Endothelial cell of umbilical vein (primary cell): ENCODE data around the gene PLEKHM2. TPM values are rescaled to one million over a fixed set of nuclear protein-coding genes. Genes with fewer than 3 reads are reported as not detected.

Experiments
- BruUV-seq: library from RNA; stranded (reverse); fragments of 400-500 nt; replicated peaks from 2 replicates; lab custom pipeline; 2021; lab: Mats Ljungman, UMichigan
- CTCF ChIA-PET: fragments of 300-600, 350-600 bp; sonication (Branson Sonifier 250); formaldehyde crosslinking; loops from one replicate; lab custom pipeline; 2021; ENCODE audit warnings: antibody characterized with exemption, inconsistent platforms; lab: Charles Lee
- POLR2A ChIA-PET: fragments of 300-600, 350-600 bp; sonication (Branson Sonifier 250); formaldehyde crosslinking; loops from one replicate; lab custom pipeline; 2021; ENCODE audit warnings: antibody characterized with exemption, inconsistent platforms; lab: Charles Lee
- DNase-seq: peaks from one replicate; pipeline ENCODE4 v3.0.0-alpha.2; 2011; ENCODE audit warnings: low read depth, low spot score
- FAIRE-seq: peaks from 2 replicates; lab custom pipeline; 2011; peaks lifted over from hg19 to GRCh38; lab: Jason Lieb, UNC
- H2AFZ ChIP-seq: 2 replicates; pipeline ENCODE4 v1.6.0; 2012; ENCODE audit warnings: low read depth, low read length, control low read depth, inconsistent platforms
- H3K27ac ChIP-seq: 2 replicates; pipeline ENCODE4 v1.5.1; 2011; ENCODE audit warnings: low read depth, mild to moderate bottlenecking, control low read depth, low read length, moderate library complexity; ENCODE audit not compliant: insufficient read depth
- H3K27me3 ChIP-seq, 2 experiments: 2 replicates each; pipeline versions ENCODE4 v1.6.0 to v1.6.1; 2011; ENCODE audit warnings: low read length in 2 of 2, mixed read lengths in 1 of 2; ENCODE audit not compliant: control insufficient read depth in 2 of 2, insufficient read depth in 2 of 2
- H3K36me3 ChIP-seq, 2 experiments: 2 replicates in 1 of 2; 3 replicates in 1 of 2; pipeline ENCODE4 v1.5.1; 2011; ENCODE audit warnings: low read length in 2 of 2, mild to moderate bottlenecking in 1 of 2, moderate library complexity in 1 of 2; ENCODE audit not compliant: control insufficient read depth in 2 of 2, insufficient read depth in 2 of 2; ENCODE audit errors: extremely low read depth in 1 of 2
- H3K4me1 ChIP-seq: 3 replicates; pipeline ENCODE4 v1.5.1; 2011; ENCODE audit warnings: mild to moderate bottlenecking, low read length; ENCODE audit not compliant: control insufficient read depth, insufficient read depth; ENCODE audit errors: extremely low read depth
- H3K4me2 ChIP-seq: 2 replicates; pipeline ENCODE4 v1.6.1; 2011; ENCODE audit warnings: low read length, control low read depth, mixed read lengths; ENCODE audit not compliant: insufficient read depth
- H3K4me3 ChIP-seq, 3 experiments: fragments of 200-600 bp in 1 of 3; sonication (generic), shearing (Covaris generic) in 1 of 3; replicated peaks in 1 of 3; 2 replicates each; pipeline ENCODE4 v1.5.1; 2011 to 2016; ENCODE audit warnings: control low read depth in 3 of 3, low read length in 3 of 3, mild to moderate bottlenecking in 2 of 3, inconsistent platforms in 1 of 3, low read depth in 1 of 3, moderate library complexity in 1 of 3; ENCODE audit not compliant: insufficient read depth in 1 of 3
- H3K79me2 ChIP-seq: 2 replicates; pipeline ENCODE4 v1.6.0; 2012; ENCODE audit warnings: low read length, inconsistent platforms; ENCODE audit not compliant: control insufficient read depth, insufficient read depth
- H3K9ac ChIP-seq: replicated peaks from 2 replicates; pipeline ENCODE3; 2011; ENCODE audit warnings: low read length, control low read depth; ENCODE audit not compliant: insufficient read depth; ENCODE audit errors: extremely low read depth
- H3K9me1 ChIP-seq: replicated peaks from 3 replicates; pipeline ENCODE4 v1.6.0; 2011; ENCODE audit warnings: mild to moderate bottlenecking, low read length; ENCODE audit not compliant: control insufficient read depth, insufficient read depth; ENCODE audit errors: extremely low read depth
- H3K9me3 ChIP-seq: replicated peaks from 2 replicates; pipeline ENCODE4 v1.5.1; 2012; ENCODE audit warnings: low read length, inconsistent platforms; ENCODE audit not compliant: control insufficient read depth, insufficient read depth
- H4K20me1 ChIP-seq: replicated peaks from 2 replicates; pipeline ENCODE3; 2011; ENCODE audit warnings: mild to moderate bottlenecking, low read length; ENCODE audit not compliant: control insufficient read depth, insufficient read depth; ENCODE audit errors: extremely low read depth
- EZH2 ChIP-seq: IDR thresholded peaks from 2 replicates; pipeline ENCODE4 v1.6.1; 2012; ENCODE audit warnings: borderline replicate concordance, low read depth, mild to moderate bottlenecking, moderate library complexity, low read length, inconsistent platforms; ENCODE audit not compliant: severe bottlenecking
- FOS ChIP-seq: IDR thresholded peaks from 2 replicates; pipeline ENCODE4 v1.6.1; 2011; ENCODE audit warnings: mild to moderate bottlenecking, low read length, moderate library complexity, borderline replicate concordance; ENCODE audit not compliant: insufficient read depth
- GATA2 ChIP-seq: IDR thresholded peaks from 2 replicates; pipeline ENCODE4 v1.7.0; 2011; ENCODE audit warnings: low read depth, mild to moderate bottlenecking, moderate library complexity, mixed read lengths, low read length; ENCODE audit not compliant: insufficient read length, insufficient read depth
- JUN ChIP-seq: IDR thresholded peaks from 2 replicates; pipeline ENCODE4 v1.6.1; 2011; ENCODE audit warnings: borderline replicate concordance, low read depth; ENCODE audit not compliant: insufficient read length, insufficient read depth
- MYC ChIP-seq: IDR thresholded peaks from one replicate; pipeline ENCODE4 v1.6.1; 2011; ENCODE audit warnings: mild to moderate bottlenecking, low read depth, low read length
- POLR2A ChIP-seq: IDR thresholded peaks from 2 replicates; pipeline ENCODE4 v1.6.1; 2012; ENCODE audit warnings: low read depth, mild to moderate bottlenecking, control low read depth, low read length
- POLR2AphosphoS5 ChIP-seq: IDR thresholded peaks from 2 replicates; pipeline ENCODE4 v1.6.1; 2012; ENCODE audit warnings: low read depth, mild to moderate bottlenecking, control low read depth, low read length, moderate library complexity; ENCODE audit not compliant: insufficient read depth
- dilution Hi-C: fragments of 300-500 bp; cut with MboI; formaldehyde crosslinking; loops from one replicate; pipeline ENCODE4 v1.15.0; 2019; ENCODE audit warnings: low sequenced_read_pairs; ENCODE audit not compliant: extremely low pct_ligation_motif_present
- intact Hi-C: fragments of 100-400 bp; cut with micrococcal nuclease; formaldehyde crosslinking; loops from one replicate; pipeline ENCODE4 v1.10.0; 2022
- polyA plus RNA-seq, 4 experiments: library from polyadenylated mRNA; depleted of rRNA in 3 of 4; stranded (reverse) in 3 of 4; unstranded in 1 of 4; fragments of >200 nt; gene quantifications; 2 replicates each; pipeline versions ENCODE4 v1.2.1 to v1.2.3, GENCODE V29; 2011 to 2012; ENCODE audit warnings: missing spikeins in 1 of 4
- total RNA-seq: library from RNA; stranded (reverse); gene quantifications from 2 replicates; pipeline ENCODE4 v1.2.3, GENCODE V29; 2021
- TF ChIP-seq, protein P1 (sequence below): IDR thresholded peaks from 2 replicates; pipeline ENCODE4 v1.6.1; 2011; ENCODE audit not compliant: insufficient read depth, insufficient read length
- TF ChIP-seq, protein P2 (sequence below), 2 donors: IDR thresholded peaks; 1 replicate in 1 of 2; 2 replicates in 1 of 2; pipeline ENCODE4 v1.5.1; 2011; ENCODE audit warnings: low read length in 2 of 2, mild to moderate bottlenecking in 2 of 2, moderate library complexity in 2 of 2, control low read depth in 1 of 2, inconsistent platforms in 1 of 2, low read depth in 1 of 2; ENCODE audit not compliant: insufficient read depth in 1 of 2; ENCODE audit errors: extremely low read depth in 1 of 2

Gene PLEKHM2
- total and polyA plus RNA-seq, 2 donors (not counting 3 experiments of a cell fraction or from before 2014, with no cell fraction given): 60.6 to 67.5 TPM

DNA sequence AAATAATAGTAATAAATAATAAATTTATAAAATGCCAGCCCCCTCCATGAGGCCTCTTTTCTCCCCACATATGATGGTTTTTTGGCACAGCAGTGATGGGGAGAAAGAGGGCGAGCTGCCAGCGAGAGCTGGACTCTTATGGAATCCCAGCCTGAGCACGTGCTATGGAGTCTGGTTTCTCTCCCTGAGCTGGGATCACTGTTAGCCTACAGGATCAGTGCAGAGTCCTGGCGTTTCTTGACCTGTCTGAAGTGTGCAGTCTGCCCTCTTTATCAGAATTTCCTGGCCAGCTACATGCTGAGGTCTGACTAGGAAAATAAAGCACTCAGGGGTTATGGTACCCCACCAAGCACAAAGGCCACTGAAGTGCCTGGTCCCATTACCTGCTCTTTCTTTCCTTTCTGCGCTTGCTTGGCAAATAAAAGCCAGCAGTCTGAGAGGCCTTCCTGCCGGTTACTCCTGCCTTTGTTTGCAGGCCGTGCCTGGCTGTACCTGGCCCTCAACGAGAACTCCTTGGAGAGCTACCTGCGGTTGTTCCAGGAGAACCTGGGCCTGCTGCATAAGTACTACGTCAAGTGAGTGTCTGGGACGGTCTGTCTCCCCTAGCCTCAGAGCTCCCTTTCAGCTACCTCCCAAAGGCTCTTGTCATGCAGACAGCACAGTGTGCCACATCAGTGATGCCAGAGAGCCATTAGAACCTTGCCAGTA, 33.5 kb downstream of the PLEKHM2 start:
- BruUV-seq: no TSS peak
- dilution Hi-C loops: no loop called here

DNA sequence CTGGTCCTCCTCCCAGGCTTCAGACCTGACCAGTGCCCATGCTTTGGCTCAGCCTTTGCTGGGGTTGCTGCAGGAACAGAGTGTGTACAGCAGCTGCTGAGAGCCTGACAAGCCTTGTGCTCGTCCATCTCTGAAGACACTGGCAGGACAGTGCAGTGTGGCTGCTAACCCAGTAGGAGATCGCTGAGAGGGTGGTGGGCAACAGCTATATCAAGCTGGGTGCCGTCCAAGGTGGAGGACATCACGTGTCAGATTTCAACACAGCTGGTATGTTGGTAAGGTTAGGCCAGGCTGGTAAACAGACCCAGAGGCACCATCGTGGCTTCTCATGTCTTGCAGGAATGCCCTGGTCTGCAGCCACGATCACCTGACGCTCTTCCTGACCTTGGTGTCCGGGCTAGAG, 34.1 kb downstream of the PLEKHM2 start:
- no peaks in the 10 kb centered on the region for H4K20me1 ChIP-seq
- no peaks in the 10 kb centered on the region for H3K4me1 ChIP-seq
- no TSS peak for BruUV-seq
- H2AFZ ChIP-seq: no peak overlapping the region
- H3K4me2 ChIP-seq: no peak overlapping the region
- FAIRE-seq (no peak), DNase-seq (no peak)
- no peaks in the 10 kb centered on the region for H3K27me3 ChIP-seq
- dilution Hi-C loops (no loop called here), intact Hi-C loops (no loop called here)
- ChIA-PET CTCF (interaction anchor here (0.5 to 0.7 kb wide), 2 partner anchors 23 to 85 kb away, joined by 3 read pairs; no protein-coding TSS in a partner anchor), POLR2A (no interaction called here)
- no peaks in the 10 kb centered on the region for H3K79me2 ChIP-seq
- no peak overlapping the region for H3K9ac ChIP-seq
- no peak overlapping the region for H3K27ac ChIP-seq
- no peak for TF ChIP-seq MYC
- TF ChIP-seq JUN: no peak
- TF ChIP-seq POLR2A: no peak
- no peak for TF ChIP-seq POLR2AphosphoS5
- no peak for TF ChIP-seq FOS
- TF ChIP-seq, protein P1, sequence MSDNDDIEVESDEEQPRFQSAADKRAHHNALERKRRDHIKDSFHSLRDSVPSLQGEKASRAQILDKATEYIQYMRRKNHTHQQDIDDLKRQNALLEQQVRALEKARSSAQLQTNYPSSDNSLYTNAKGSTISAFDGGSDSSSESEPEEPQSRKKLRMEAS: no peak
- no peak for TF ChIP-seq EZH2
- TF ChIP-seq GATA2: no peak
- TF ChIP-seq, protein P2, sequence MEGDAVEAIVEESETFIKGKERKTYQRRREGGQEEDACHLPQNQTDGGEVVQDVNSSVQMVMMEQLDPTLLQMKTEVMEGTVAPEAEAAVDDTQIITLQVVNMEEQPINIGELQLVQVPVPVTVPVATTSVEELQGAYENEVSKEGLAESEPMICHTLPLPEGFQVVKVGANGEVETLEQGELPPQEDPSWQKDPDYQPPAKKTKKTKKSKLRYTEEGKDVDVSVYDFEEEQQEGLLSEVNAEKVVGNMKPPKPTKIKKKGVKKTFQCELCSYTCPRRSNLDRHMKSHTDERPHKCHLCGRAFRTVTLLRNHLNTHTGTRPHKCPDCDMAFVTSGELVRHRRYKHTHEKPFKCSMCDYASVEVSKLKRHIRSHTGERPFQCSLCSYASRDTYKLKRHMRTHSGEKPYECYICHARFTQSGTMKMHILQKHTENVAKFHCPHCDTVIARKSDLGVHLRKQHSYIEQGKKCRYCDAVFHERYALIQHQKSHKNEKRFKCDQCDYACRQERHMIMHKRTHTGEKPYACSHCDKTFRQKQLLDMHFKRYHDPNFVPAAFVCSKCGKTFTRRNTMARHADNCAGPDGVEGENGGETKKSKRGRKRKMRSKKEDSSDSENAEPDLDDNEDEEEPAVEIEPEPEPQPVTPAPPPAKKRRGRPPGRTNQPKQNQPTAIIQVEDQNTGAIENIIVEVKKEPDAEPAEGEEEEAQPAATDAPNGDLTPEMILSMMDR (IDR thresholded peaks at IDR 0.05; ENCODE audit: extremely low read depth in 1 of 2, insufficient read depth in 1 of 2, low read depth in 1 of 2, low read length in 2 of 2): no peak
- no peaks in the 10 kb centered on the region for H3K9me3 ChIP-seq
- H3K9me1 ChIP-seq: no peaks in the 10 kb centered on the region
- H3K36me3 ChIP-seq: peaks cover 7 to 36% of the 10 kb centered on the region in 2 experiments
- H3K4me3 ChIP-seq: no peak overlapping the region

More for the DNA sequence above, 33.5 kb downstream of the PLEKHM2 start:
- ChIA-PET CTCF (interaction anchor here (0.5 to 0.7 kb wide), 2 partner anchors 24 to 85 kb away, joined by 3 read pairs; no protein-coding TSS in a partner anchor), POLR2A (no interaction called here)
- H3K36me3 ChIP-seq: peaks cover 7 to 31% of the 10 kb centered on the region in 2 experiments
- no peaks in the 10 kb centered on the region for H3K9me1 ChIP-seq
- no peak for FAIRE-seq
- H2AFZ ChIP-seq: no peak overlapping the region
- H3K79me2 ChIP-seq: no peaks in the 10 kb centered on the region
- H3K27ac ChIP-seq: no peak overlapping the region
- H3K9me3 ChIP-seq: no peaks in the 10 kb centered on the region
- no peaks in the 10 kb centered on the region for H3K27me3 ChIP-seq
- H3K9ac ChIP-seq: no peak overlapping the region
- DNase-seq: peak; percentile 46
- intact Hi-C loops: no loop called here
- H3K4me2 ChIP-seq: no peak overlapping the region
- no peak overlapping the region for H3K4me3 ChIP-seq
- TF ChIP-seq, protein P1: no peak
- no peak for TF ChIP-seq POLR2AphosphoS5
- TF ChIP-seq GATA2: no peak
- no peak for TF ChIP-seq JUN
- no peak for TF ChIP-seq EZH2
- TF ChIP-seq FOS: no peak
- no peaks in the 10 kb centered on the region for H3K4me1 ChIP-seq
- H4K20me1 ChIP-seq: peaks cover 2% of the 10 kb centered on the region
